ENCODE data around the gene SLC5A3. TPM values are rescaled to one million over a fixed set of nuclear protein-coding genes. Genes with fewer than 3 reads are reported as not detected.

Gene SLC5A3
- total RNA-seq, result 10 to 100 TPM in 1 of 2 donors, 1 to 10 TPM in 1; 8.2 to 44.0 TPM

GRCh38 chr21:34073032-34073748, at the start of gene SLC5A3, which contains the start of gene MRPS6:
Gene SLC5A3, plus strand, starts transcription at chr21:34073578. Its CDS starts 21,621 bp downstream, at chr21:34095199.
Gene MRPS6, plus strand, starts transcription at chr21:34073578. Its CDS starts 123 bp downstream, at chr21:34073701.
- H3K4me1 ChIP-seq (replicated peaks), result peaks cover 10% of the 10 kb centered on the region
- H3K36me3 ChIP-seq, result no peaks in the 10 kb centered on the region
- under 1% methylated on average over 53 of the region's 104 CpGs for WGBS
- no peaks in the 10 kb centered on the region for H3K9me3 ChIP-seq
- peak within 1 kb of the TSS; percentile 85 to 89 for H3K27ac ChIP-seq
- intact Hi-C loops (cut with DNase I), result loop anchor here (5.0 kb wide), 2 partner anchors 54 to 151 kb away; no protein-coding TSS in a partner anchor
- DNase-seq (ENCODE audit: low spot score), result peak; percentile 79
- TF ChIP-seq CTCF (IDR thresholded peaks at IDR 0.05) (peak in 1 of 4 experiments; percentile 5), POLR2AphosphoS5 (IDR thresholded peaks at IDR 0.05) (peak; percentile 36), POLR2A (IDR thresholded peaks at IDR 0.05) (peak; percentile 88)
- H3K4me3 ChIP-seq, result peak within 1 kb of the TSS; percentile 77 to 80
- H3K27me3 ChIP-seq (replicated peaks; ENCODE audit: insufficient read depth), result no peaks in the 10 kb centered on the region

GRCh38 chr21:34023691-34024373, 49.5 kb upstream of the SLC5A3 start:
- intact Hi-C loops (cut with DNase I), result no loop called here
- WGBS, result 27% methylated on average over 8 of the region's 8 CpGs
- DNase-seq (ENCODE audit: low spot score), result no peak

GRCh38 chr21:34024374-34024693, 49.0 kb upstream of the SLC5A3 start:
- no peaks in the 10 kb centered on the region for H3K9me3 ChIP-seq
- 85% methylated on average over 3 of the region's 3 CpGs for WGBS
- no peaks in the 10 kb centered on the region for H3K36me3 ChIP-seq
- intact Hi-C loops (cut with DNase I), result no loop called here
- TF ChIP-seq POLR2AphosphoS5 (IDR thresholded peaks at IDR 0.05), result no peak
- no peak for TF ChIP-seq POLR2A (IDR thresholded peaks at IDR 0.05)
- TF ChIP-seq CTCF (IDR thresholded peaks at IDR 0.05), result no peak
- no peak for DNase-seq (ENCODE audit: low spot score)
- no peak overlapping the region for H3K27ac ChIP-seq
- no peaks in the 10 kb centered on the region for H3K27me3 ChIP-seq (replicated peaks; ENCODE audit: insufficient read depth)
- no peaks in the 10 kb centered on the region for H3K4me1 ChIP-seq (replicated peaks)
- H3K4me3 ChIP-seq, result no peak overlapping the region

More at GRCh38 chr21:34023691-34024373, 49.5 kb upstream of the SLC5A3 start:
- Histone ChIP-seq H3K27ac (no peak overlapping the region), H3K4me3 (no peak overlapping the region), H3K9me3 (no peaks in the 10 kb centered on the region), H3K36me3 (no peaks in the 10 kb centered on the region), H3K4me1 (replicated peaks) (no peaks in the 10 kb centered on the region), H3K27me3 (replicated peaks; ENCODE audit: insufficient read depth) (no peaks in the 10 kb centered on the region)
- TF ChIP-seq CTCF (IDR thresholded peaks at IDR 0.05), result no peak
- no peak for TF ChIP-seq POLR2AphosphoS5 (IDR thresholded peaks at IDR 0.05)
- no peak for TF ChIP-seq POLR2A (IDR thresholded peaks at IDR 0.05)

GRCh38 chr21:34027721-34028461, 45.5 kb upstream of the SLC5A3 start:
- no peaks in the 10 kb centered on the region for H3K36me3 ChIP-seq
- 84% methylated on average over 9 of the region's 9 CpGs for WGBS
- intact Hi-C loops (cut with DNase I), result no loop called here
- H3K9me3 ChIP-seq, result no peaks in the 10 kb centered on the region
- TF ChIP-seq POLR2A (IDR thresholded peaks at IDR 0.05) (no peak), CTCF (IDR thresholded peaks at IDR 0.05) (no peak), POLR2AphosphoS5 (IDR thresholded peaks at IDR 0.05) (no peak)
- no peaks in the 10 kb centered on the region for H3K27me3 ChIP-seq (replicated peaks; ENCODE audit: insufficient read depth)
- no peak overlapping the region for H3K27ac ChIP-seq
- no peaks in the 10 kb centered on the region for H3K4me1 ChIP-seq (replicated peaks)
- DNase-seq (ENCODE audit: low spot score), result no peak
- no peak overlapping the region for H3K4me3 ChIP-seq

All from prostate gland (tissue), 2 donors.